Stimulated activated CD8-positive, alpha-beta memory T cell treated with anti-CD3 and anti-CD28 coated beads, Interleukin-12 subunit alpha, Interleukin-12 subunit beta, amount 100 ng/mL, for 4 hours (primary cell): ENCODE results near the gene FOLR3.
"Not testable (repeated sequence)": the region's sequence is repeated elsewhere in the genome, so short reads cannot be mapped to it uniquely, and the experiment has no call there.

Experiments used
- DNase-seq: peaks from one replicate; pipeline ENCODE4 v3.0.0-alpha.2; 2020; ENCODE audit warnings: low read depth

Gene FOLR3

DNA sequence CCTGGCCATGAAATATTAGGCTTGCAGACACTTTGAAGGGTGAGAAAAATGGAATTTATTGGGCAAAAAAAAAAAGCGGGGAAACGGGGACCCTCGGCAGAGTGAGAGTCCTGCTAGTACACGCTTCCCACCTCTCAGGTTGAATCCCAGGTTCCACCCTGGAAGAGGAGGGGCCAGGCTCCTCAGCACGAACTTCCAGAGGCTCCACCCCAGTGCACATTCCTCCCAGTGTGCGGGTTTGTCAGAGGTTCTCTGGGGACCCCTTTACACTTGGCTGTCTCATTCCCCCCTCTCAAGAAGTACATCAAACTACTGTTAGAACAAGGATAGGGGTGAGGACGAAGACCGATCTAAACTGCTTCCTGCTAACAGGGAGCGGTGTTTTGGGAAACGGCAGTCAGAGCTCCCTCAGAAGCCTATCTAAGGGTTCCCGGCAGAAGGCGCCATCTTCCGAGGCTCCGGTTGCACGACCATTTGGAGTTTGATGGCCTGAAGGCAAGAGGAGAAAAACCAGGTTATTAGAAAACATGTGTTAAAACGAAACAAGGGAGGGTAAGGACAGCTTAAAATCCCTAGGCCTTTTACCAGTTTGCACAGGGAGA is 27.5 kb downstream of the FOLR3 start:
- no peak for DNase-seq

DNA sequence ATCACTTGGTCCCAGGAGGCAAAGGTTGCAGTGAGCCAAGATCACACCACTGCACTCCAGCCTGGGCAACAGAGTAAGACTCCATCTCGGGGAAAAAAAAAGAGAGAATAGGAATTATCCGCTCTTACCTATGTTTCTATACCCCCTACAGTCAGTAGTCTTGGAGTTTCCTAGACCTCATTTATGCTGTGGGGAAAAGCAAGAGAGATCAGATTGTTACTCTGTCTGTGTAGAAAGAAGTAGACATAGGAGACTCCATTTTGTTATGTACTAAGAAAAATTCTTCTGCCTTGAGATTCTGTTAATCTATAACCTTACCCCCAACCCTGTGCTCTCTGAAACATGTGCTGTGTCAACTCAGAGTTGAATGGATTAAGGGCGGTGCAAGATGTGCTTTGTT is 28.7 kb downstream of the FOLR3 start:
- not testable (repeated sequence) for DNase-seq

DNA sequence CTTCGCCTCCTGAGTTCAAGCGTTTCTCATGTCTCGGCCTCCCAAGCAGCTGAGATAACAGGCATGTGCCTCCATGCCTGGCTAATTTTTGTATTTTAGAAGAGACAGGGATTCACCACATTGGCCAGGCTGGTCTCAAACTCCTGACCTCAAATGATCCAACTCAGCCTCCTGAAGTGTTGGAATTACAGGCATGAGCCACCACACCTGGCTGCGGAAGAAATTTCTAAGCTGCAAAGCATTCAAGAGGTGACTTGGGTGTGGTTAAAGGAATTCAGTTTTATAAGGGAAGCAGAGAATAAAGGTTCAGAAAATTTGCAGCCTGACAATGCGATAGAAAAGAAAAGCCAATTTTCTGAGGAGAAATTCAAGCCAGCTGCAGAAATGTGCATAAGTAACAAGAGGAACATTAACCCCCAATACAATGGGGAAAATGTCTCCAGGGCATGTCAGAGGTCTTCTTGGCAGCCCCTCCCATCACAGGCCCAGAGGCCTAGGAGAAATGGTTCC is 33.6 kb downstream of the FOLR3 start:
- not testable (repeated sequence) for DNase-seq

DNA sequence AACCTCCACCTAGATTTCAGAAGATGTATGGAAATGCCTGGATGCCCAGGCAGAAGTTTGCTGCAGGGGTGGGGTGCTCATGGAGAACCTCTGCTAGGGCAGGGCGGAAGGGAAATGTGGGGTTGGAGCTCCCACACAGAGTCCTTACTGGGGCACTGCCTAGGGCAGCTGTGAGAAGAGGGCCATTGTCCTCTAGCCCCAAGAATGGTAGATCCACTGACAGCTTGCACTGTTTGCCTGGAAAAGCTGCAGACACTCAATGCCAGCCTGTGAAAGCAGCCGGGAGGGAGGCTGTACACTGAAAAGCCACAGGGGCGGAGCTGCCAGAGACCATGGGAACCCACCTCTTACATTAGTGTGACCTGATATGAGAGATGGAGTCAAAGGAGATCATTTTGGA is 34.2 kb downstream of the FOLR3 start:
- DNase-seq, result not testable (repeated sequence)

DNA sequence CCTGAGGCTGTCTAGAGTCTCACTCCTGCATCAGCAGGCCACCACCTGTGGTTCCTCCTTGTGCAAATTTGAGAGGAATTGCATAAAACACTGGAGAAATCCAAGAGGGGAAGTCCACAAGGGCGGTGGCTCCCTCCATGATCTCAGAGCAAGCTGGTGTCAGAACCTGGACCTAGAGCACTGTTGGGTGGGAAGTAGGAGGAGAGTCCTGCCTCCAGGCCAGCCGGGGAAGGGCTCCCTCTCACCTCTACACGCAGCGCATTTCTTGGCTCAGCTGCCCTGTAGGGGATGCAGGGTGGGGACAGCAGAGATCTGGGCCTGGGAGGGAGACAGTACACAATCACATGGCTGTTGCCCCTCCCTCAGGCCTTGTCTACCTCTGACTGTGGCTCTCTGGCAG is 36.5 kb downstream of the FOLR3 start:
- not testable (repeated sequence) for DNase-seq

DNA sequence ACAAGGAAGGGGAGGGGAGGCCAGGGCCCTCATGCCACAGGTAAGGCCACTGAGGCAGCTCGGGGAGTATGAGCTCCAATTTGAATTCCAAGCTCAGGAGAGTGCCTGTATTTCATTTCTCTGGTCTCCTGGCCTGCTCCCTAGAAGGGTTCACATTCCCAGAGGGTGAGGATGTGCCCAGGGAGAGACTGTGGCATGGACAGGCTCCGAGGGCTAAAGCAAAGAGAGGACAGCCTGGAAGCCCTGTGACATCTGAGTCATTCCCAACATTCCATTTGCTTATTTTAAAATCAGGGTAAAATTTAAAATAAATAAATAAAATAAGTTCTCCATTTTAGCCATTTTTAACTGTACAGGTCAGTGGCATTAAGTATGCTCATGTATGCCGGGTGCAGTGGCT is 37.8 kb downstream of the FOLR3 start:
- no peak for DNase-seq

DNA sequence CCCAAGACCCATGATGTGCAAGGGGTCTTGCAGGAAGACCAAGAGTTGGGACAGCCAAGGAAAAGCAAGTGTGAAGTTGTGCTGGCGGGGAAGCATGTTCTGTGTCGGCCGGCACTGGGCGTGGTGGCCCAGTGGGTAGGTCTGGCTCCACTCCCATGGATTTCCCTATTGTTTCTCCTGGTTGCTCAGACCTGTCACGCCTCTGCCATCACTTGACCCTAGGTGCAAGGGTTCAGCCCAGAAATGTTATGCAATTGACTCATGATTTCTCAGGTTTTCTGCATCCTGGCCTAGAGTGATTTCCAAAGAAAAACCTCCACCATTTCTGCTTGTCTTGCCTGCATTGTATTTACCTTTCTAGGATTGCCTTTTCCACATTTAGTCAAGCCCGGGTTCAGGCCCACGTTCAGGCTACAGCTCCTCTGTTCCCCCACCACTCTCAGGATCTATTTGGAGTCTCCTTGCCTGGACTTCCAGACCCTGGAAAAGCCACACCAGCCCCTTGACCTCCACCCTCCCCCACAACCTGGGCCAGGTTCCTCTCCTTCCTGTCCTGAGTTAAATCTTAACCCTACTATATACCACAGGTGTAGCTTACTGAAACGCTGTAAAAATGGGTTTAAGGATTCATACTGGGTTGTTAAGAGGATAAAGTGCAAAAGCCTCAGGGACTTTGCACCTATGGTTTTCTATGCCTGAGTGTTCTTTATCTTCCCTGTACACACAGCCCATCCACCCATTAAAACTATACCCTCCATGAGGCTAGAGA is 39.0 kb downstream of the FOLR3 start:
- no peak for DNase-seq

DNA sequence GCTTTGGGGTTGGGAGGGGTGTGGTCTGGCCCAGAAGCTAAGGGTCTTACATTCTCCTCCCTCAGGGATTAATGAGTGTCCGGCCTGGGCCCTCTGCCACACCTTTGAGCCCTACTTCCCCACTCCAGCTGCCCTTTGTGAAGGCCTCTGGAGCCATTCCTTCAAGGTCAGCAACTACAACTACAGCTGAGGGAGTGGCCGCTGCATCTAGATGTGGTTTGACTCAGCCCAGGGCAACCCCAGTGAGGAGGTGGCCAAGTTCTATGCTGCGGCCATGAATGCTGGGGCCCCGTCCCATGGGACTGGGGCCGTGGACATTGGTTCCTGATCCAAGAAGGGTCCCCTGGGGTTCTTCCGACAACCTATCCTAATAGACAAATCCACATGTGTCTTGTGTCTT is 42.1 kb downstream of the FOLR3 start:
- DNase-seq, result no peak

DNA sequence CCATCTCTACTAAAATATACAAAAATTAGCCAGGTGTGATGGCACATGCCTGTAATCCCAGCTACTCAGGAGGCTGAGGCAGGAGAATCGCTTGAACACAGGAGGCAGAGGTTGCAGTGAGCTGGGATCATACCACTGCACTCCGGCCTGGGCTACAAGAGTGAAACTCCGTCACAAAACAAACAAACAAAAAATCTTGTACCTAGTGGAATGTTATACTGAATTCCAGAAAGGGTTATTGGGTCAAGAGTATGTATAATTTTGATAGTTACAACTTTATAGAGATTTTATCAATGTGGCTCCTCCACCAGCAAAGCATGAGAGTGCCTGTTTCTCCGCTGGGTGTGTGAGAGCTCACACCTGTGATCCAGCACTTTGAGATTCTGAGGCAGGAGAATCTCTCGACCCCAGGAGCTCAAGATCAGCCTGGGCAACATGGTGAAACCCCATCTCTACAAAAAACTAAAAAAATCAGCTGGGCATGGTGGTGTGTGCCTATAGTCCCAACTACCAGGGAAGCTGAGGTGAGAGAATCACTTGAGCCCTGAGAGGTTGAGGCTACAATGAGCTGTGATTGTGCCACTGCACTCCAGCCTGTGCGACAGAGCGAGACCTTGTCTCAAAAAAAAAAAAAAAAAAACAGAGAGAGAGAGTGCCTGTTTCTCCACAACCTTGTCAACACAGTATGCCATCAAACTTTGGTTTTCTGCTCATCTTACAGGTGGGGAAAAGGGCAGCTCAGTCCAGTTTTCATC is 43.7 kb downstream of the FOLR3 start:
- no peak for DNase-seq

DNA sequence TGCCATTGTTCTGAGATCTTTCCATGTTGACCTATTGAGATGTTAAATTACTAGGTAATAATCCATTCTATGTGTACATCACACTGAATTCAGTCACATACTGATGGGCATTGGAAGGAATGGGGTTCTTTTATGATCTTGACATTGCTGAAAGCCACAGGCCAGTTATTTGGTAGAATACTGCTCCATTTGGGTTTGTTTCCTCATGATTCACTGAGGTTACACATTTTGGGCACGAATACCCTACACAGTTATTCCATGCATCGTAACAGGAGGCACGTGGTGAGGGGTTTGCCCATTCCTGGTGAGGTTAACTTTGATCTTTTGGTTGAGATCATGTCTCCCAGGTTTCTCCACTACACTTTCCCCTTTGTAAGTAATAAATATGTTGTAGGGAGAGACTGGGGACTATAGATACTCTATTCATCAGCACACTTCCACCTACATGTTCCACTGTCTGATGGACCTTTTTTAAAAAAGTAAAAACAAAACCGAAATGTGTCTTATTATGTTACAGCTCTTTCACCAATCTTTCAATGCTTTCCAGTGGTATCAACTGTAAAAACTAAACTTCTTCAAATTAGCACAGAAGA is 44.4 kb downstream of the FOLR3 start:
- DNase-seq, result no peak

DNA sequence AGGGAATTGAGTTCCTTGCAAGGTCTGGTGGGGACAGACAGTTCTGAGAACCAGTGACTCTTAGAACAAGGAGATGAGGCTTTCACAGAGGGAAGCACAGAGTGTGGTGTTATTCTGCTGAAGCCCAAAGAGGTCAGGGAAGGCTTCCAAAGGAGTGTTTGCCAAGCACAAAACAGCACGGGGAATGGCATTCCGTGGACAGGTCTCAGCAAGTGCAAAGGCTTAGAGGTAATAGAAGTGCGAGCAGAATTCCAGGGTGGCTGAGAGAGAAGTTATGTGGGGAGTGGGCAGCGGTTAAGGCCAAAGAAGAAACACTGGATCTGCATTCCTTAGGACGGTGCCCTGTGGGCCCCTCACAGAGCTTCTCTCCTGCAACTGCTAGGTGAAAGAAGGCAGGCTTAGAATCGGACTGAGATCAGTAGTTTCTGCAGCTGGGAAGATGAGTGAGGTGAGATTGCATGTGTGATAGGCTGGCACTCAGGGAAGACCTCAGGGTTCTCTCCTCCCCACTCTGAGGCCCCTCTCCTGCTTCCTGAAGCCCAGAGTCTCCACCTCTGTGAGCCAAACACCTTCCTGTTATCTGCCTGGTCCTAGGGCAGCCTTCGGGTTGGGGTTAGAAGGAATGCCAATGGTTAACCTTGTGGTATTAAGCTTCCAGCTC is 45.5 kb downstream of the FOLR3 start:
- not testable (repeated sequence) for DNase-seq

DNA sequence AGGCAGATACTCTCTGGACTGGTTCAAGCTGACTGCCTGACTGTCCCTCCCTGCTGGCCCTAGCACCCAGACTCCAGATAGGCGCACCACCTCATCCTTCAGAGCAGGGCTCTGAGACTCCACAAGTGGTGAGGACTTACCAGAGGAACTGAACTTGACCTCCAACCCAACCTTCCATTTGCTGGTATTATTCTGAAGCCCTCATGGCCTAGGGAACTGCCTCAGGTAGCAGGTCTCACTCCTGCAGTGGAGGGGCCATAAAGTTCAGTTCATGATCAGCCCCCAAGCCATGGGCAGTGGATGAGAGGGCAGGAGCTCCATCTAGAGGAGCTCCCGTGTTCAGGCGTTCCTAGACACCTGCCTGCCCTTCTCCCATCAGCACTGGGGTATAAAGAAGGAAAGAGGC is 46.0 kb downstream of the FOLR3 start:
- DNase-seq, result not testable (repeated sequence)

DNA sequence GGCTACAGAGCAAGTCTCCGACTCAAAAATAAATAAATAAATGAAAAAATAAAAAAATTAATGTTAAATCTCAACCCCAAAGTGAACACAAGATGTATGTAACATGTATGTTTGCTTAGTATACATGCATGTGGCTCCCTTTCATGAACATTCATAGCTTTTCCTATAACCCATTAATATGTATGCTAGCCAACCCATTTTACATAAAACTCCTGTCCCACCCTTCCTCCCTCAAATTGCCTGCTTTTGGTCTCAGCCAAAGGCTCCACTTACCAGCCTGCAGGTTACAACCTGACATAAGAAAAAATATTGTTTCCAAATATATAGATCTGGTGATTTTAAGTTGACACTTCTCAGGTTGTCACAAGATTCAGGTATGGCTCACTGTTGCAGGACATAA is 52.7 kb downstream of the FOLR3 start:
- DNase-seq, result no peak
